ENCODE measurements around the gene MUC6.

Gene MUC6, protein sequence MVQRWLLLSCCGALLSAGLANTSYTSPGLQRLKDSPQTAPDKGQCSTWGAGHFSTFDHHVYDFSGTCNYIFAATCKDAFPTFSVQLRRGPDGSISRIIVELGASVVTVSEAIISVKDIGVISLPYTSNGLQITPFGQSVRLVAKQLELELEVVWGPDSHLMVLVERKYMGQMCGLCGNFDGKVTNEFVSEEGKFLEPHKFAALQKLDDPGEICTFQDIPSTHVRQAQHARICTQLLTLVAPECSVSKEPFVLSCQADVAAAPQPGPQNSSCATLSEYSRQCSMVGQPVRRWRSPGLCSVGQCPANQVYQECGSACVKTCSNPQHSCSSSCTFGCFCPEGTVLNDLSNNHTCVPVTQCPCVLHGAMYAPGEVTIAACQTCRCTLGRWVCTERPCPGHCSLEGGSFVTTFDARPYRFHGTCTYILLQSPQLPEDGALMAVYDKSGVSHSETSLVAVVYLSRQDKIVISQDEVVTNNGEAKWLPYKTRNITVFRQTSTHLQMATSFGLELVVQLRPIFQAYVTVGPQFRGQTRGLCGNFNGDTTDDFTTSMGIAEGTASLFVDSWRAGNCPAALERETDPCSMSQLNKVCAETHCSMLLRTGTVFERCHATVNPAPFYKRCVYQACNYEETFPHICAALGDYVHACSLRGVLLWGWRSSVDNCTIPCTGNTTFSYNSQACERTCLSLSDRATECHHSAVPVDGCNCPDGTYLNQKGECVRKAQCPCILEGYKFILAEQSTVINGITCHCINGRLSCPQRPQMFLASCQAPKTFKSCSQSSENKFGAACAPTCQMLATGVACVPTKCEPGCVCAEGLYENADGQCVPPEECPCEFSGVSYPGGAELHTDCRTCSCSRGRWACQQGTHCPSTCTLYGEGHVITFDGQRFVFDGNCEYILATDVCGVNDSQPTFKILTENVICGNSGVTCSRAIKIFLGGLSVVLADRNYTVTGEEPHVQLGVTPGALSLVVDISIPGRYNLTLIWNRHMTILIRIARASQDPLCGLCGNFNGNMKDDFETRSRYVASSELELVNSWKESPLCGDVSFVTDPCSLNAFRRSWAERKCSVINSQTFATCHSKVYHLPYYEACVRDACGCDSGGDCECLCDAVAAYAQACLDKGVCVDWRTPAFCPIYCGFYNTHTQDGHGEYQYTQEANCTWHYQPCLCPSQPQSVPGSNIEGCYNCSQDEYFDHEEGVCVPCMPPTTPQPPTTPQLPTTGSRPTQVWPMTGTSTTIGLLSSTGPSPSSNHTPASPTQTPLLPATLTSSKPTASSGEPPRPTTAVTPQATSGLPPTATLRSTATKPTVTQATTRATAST (N-terminal part only)

DNA sequence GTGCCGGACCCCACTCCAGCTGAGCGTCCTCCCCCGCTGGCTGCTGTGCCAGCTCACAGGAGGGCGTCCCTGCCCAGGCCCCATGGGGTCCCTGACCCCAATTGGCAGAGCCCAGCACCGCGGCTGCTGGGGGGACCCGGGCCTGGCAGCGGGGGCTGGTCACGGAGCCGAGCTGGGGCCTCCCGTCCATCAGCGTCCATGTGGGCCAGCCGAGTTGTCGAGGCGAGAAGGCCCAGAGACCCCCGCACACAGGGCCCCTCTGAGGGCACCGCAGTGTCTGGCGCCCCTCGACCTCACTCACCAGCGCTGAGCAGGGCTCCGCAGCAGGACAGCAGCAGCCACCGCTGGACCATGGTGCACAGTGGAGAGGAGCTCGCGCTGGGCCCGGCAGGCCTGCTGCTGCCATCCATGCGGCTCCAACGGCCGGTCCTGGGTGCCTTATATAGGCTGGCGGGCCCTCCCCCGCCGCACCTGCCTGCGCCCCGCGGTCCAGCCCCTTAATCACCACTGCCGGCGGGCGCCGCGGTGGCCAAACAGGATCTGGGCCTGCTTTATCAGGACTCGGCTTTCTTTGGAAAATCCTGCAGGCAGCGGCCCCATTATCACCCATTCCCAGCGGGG is at the start of gene MUC6:
Gene MUC6, minus strand, starts transcription at position 416 of the 621 bp plus-strand sequence. Its CDS starts 63 bp downstream, at position 353.
- no peak for DNase-seq (ENCODE audit: low read depth, low spot score)
- TF ChIP-seq, protein P1, sequence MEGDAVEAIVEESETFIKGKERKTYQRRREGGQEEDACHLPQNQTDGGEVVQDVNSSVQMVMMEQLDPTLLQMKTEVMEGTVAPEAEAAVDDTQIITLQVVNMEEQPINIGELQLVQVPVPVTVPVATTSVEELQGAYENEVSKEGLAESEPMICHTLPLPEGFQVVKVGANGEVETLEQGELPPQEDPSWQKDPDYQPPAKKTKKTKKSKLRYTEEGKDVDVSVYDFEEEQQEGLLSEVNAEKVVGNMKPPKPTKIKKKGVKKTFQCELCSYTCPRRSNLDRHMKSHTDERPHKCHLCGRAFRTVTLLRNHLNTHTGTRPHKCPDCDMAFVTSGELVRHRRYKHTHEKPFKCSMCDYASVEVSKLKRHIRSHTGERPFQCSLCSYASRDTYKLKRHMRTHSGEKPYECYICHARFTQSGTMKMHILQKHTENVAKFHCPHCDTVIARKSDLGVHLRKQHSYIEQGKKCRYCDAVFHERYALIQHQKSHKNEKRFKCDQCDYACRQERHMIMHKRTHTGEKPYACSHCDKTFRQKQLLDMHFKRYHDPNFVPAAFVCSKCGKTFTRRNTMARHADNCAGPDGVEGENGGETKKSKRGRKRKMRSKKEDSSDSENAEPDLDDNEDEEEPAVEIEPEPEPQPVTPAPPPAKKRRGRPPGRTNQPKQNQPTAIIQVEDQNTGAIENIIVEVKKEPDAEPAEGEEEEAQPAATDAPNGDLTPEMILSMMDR (IDR thresholded peaks at IDR 0.05; ENCODE audit: low read depth, low read length): no peak
- in situ Hi-C loops (cut with HindIII; ENCODE audit: low sequenced_read_pairs): no loop called here

DNA sequence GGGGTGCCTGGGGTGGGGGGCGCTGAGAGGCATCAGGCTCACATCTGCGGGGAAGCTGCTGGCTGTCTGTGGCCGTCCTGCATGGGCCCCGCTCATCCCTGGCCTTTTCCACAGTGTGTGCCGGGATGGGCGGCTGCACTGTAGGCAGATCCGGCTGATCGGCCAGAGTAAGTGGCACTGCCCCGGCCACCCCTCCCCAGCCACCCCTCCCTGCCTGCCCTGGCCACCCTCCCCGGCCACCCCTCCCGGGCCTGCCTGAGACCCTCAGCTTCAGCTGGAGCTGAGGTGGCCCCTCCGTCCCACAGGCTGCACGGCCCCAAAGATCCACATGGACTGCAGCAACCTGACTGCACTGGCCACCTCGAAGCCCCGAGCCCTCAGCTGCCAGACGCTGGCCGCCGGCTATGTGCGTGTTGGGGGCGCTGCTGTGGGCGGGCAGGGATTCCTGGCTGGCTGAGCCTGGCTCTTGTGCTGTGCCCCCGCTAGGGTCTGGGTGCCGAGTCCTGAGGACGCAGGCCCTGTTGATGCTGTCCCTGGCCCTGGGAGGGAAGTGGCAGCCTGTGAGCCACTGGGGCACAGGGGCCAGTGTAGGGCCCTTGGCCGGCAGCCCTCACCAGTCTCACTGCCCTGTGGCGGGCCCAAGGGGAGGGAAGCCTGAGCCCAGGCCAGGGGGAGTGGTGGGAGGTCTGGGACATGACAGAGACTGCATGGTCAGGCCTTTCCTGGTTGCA is 49.1 kb upstream of the MUC6 start:
- TF ChIP-seq, protein P1 (IDR thresholded peaks at IDR 0.05; ENCODE audit: low read depth, low read length): no peak
- in situ Hi-C loops (cut with HindIII; ENCODE audit: low sequenced_read_pairs): no loop called here
- no peak overlapping the region for H3K4me3 ChIP-seq (ENCODE audit: low read depth, low read length)
- no peak for DNase-seq (ENCODE audit: low read depth, low spot score)

More for the DNA sequence above, at the start of gene MUC6:
- no peak within 1 kb of the TSS for H3K4me3 ChIP-seq (ENCODE audit: low read depth, low read length)

DNA sequence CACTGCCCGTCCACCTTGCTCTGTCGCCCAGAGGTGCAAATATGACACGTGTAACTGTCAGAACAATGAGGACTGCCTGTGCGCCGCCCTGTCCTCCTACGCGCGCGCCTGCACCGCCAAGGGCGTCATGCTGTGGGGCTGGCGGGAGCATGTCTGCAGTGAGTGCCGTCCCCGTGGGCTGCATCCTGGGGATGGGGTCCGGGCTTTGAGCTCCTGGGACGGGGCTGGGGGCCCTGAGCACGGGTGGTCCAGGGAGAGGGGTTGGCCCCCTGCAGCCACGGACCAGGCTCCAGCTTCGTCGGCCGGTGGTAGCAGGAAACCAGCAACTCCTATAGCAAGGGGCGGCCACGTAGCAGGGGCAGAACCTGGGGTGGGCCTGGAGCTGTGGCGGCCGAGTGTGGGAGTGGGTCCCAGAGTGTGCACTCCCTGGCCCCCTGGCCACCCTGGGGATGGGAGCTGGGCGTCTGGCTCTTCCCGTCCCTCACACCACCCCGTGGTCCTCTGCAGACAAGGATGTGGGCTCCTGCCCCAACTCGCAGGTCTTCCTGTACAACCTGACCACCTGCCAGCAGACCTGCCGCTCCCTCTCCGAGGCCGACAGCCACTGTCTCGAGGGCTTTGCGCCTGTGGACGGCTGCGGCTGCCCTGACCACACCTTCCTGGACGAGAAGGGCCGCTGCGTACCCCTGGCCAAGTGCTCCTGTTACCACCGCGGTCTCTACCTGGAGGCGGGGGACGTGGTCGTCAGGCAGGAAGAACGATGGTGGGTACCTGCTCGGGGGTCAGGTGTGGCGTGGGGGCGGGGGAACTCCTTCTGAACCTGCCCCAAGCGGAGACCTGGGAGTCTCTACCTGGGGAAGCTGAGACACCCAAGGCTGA is 48.3 kb upstream of the MUC6 start:
- in situ Hi-C loops (cut with HindIII; ENCODE audit: low sequenced_read_pairs): no loop called here
- H3K4me3 ChIP-seq (ENCODE audit: low read depth, low read length): no peak overlapping the region
- TF ChIP-seq, protein P1 (IDR thresholded peaks at IDR 0.05; ENCODE audit: low read depth, low read length): no peak
- no peak for DNase-seq (ENCODE audit: low read depth, low spot score)

DNA sequence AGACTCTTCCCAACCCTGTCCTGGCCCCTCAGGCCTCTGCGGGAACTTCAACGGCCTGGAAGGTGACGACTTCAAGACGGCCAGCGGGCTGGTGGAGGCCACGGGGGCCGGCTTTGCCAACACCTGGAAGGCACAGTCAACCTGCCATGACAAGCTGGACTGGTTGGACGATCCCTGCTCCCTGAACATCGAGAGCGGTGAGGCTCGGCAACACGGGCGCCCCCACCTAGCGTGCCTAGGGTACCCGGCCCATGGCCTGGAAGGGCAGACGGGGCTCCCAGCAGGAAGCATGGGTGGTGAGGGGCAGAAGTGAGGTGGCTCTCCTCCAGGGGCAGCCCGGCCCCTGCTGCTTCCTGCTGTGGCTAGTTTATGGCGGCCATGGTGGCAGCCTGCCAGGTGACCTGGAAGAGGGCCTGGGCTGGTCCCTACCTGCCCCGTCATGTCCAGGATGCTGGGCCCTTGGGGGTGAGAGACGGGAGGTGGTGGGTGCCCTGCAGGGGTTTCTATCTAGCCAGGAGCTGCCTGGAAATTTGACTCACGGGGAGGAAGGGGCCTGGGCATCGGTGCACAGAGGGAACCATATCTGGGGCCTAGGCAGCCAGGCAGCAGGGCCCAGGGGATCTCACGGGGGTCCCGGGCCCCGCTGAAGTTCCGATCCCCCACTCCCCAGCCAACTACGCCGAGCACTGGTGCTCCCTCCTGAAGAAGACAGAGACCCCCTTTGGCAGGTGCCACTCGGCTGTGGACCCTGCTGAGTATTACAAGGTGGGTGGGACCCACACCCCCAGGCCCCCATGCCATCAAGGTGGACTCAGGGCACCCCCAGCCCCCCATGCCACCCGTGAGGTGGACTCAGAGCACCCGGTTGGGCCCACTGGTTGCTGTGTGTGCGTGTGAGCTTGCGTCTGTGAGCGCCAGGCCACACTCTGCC is 47.4 kb upstream of the MUC6 start:
- TF ChIP-seq, protein P1 (IDR thresholded peaks at IDR 0.05; ENCODE audit: low read depth, low read length): no peak
- in situ Hi-C loops (cut with HindIII; ENCODE audit: low sequenced_read_pairs): no loop called here
- no peak for DNase-seq (ENCODE audit: low read depth, low spot score)
- H3K4me3 ChIP-seq (ENCODE audit: low read depth, low read length): no peak overlapping the region
